HG03457 (cell line): ENCODE measurements around the gene CHP2.
"Not testable (repeated sequence)": the region's sequence is repeated elsewhere in the genome, so short reads cannot be mapped to it uniquely, and the experiment has no call there.

Experiments
- ATAC-seq: cut with Tn5 transposase; IDR thresholded peaks from one replicate; pipeline ENCODE4 v1.9.1; 2021; ENCODE audit warnings: moderate number of reproducible peaks; ENCODE audit not compliant: unreplicated experiment

CHP2 gene

DNA sequence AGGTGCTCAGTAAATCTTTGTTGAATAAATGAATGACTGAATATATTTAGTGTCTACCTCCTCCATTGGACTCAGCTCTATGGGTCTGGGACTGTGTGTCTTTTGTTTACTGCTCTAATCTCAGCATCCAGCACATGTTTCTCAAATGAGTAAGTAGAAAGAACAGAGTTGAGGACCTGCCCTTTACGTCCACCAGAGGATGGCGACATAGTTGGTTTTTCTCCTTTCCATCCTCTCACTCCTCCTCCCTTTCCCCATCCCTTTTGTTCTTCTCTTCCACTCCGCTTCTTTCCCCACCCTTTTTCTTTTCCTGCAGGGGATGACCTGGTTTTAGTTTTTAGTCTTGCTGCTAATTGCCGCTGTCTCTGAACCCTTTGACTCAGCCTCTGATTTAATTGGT, 12.1 kb upstream of the CHP2 start:
- no peak for ATAC-seq

DNA sequence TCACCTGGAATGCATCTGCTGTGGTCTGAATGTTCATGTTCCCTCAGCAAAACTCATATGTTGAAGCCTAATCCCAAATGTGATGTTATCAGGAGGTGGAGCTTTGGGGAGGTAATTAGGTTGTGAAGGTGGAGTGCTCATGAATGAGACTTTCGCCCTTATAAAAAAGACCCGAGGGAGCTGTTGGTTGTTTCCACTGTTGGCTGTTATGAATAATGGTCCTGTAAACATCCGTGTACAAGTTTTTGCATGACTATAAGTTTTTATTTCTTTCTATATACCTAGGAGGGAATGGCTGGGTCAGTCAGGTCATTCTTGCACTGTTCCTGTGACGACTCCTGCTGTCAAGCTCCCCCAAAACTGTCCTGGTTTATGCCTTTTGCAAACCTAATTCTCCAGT, 9.6 kb upstream of the CHP2 start:
- no peak for ATAC-seq

DNA sequence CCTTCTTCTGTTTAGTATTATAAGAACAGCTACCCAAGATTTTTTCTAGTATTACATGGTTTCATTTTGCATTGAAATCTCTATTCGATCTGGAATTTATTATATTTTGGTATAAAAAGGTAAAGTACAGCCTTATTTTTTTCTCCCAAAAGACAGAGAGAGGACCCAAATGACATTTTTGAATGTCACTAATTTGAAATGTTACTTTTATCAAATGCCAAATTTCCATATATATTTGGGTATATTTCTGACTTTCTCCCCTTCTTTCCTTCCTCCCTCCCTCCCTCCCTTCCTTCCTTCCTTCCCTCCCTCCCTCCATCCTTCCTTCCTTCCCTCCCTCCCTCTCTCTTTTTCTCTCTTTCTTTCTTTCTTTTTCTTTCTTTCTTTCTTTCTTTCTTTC, 6.2 kb upstream of the CHP2 start:
- ATAC-seq: no peak

DNA sequence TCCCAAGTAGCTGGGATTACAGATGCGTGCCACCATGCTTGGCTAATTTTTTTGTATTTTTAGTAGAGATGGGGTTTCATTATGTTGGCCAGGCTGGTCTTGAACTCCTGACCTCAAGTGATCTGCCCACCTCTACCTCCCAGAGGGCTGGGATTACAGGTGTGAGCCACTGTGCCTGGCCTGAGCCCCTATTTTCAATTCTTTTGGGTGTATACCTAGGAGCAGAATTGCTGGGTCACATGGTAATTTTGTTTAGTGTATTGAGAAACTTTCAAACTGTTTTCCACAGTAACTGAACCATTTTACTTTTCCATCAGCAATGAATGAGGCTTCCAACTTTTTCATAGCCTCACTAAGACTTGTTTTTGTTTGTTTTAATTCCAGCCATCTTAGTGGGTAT, 3.8 kb upstream of the CHP2 start:
- ATAC-seq: not testable (repeated sequence)

DNA sequence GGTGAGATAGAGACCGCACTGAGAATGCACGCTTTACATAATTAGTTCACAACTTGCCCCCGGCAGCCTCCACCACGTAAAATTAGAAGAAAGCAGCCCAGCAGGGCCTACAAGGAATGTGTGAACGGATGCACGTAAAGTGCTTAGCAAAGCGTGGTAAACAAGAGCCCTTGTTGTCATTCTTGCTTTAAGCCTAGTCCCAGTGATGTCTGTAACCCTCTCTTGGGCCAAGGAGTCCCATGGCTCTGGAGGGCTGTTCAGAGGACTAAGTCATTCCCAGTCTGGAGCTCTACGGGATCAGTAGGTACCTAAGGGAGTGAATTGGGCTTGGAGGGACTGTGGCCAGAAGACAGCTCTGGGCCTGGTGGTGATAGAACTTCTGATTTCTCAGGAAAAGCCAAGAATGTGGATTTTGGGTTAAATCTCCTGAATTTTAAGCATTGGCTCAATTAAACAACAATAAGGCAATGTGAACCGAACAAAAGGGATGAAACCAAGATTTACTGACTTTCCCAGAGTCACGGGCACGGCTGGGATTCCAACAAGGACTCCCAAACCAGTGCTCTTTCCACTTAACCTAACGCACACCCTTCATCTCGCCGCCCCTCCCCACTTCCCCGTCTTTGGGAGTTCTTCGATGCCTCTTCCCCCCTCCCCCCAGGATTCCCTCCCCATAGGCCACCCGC, 775 bp upstream of the CHP2 start:
- ATAC-seq: no peak

DNA sequence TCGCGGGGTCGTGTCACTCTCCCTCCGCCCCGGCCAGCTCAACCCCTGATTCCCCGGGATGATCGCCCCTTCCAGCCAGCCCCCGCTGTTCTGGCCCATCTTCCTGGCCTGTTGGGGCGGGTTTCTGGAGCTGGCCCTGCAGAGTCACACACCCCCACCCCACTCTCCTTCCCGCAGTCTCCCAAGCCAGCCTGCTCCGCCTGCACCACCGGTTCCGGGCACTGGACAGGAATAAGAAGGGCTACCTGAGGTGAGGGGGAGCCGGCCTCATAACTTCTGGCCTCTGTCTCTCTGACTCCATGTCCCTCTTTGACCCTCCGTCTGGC, 621 bp downstream of the CHP2 start:
- no peak for ATAC-seq

DNA sequence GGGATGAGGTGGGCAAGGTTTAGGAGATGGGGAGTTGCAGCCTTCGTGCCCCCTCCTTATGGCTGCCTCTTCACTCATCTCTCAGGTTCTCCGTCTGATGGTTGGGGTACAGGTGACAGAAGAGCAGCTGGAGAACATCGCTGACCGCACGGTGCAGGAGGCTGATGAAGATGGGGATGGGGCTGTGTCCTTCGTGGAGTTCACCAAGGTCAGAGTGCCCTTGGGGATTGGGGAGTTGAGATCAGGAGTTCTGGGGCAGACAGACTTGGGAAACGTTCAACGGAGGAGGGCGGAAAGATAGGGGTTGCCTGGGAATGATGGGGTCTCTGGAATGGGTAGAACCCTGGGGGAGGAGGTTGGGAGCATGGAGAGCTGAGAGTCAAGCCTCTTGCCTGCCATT, 2.3 kb downstream of the CHP2 start:
- ATAC-seq: no peak

DNA sequence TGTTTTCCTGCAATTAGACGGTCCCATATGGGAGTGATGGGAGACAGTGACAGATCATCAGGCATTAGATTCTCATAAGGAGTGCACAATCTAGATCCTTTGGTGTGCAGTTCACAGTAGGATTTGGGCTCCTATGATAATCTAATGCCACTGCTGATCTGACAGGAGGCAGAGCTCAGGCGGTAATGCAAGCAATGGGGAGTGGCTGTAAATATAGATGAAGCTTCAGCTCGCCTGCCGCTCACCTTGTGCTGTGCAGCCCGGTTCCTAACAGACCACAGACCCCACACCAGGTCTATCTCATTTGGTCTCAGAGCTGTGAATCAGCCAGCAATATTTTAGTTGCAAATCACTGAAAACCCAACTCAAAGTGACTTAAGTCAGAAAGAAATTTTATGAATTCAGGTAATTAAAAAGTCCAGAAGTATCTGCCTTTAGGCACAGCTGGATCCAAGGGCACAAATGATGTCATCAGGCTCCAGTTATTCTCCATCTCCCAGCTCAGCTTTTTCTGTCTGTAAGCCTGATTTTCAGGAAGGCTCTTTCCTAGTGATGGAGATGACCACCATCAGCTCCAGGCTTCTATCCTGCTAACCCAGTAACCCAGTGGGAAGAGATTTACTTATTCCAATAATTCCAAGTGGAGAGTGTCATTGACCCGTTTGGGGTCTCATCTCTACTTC, 3.3 kb downstream of the CHP2 start:
- no peak for ATAC-seq

DNA sequence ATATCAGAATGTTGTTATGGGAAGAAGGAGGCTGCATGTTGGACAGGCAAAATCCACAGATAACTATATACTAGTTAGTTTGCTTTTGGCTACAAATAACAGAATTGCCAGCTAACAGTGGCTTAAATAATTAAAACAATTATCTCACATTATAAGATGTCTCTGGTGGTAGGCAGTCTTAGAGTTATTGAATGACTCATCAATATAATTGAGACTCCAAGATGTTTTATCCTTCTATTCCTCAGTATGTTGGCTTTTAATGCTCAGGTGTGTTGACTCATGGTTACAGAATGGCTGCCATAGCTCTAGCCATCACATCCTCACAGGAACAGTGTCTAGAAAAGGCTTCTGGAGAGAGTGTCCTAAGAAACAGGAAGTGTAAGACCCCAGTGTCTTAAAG, 11.1 kb downstream of the CHP2 start:
- ATAC-seq: no peak

DNA sequence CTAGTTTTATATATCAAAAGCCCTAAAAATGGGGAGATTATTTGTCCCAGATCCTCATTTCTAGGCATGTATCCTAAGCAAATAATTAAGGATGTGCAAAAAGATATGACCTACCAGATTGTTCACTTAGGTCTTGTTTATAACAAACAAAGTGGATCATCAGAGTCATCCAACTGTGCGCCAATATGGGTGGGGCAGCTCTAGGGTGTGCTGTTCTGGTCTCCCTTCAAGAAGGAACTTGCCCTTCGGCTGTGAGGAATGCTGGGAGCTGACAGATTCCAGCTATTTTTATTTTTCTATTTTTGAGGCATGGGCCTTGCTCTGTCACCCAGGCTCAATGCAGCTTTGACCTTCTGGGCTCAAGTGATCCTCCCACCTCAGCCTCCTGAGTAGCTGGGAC, 13.8 kb downstream of the CHP2 start:
- no peak for ATAC-seq

DNA sequence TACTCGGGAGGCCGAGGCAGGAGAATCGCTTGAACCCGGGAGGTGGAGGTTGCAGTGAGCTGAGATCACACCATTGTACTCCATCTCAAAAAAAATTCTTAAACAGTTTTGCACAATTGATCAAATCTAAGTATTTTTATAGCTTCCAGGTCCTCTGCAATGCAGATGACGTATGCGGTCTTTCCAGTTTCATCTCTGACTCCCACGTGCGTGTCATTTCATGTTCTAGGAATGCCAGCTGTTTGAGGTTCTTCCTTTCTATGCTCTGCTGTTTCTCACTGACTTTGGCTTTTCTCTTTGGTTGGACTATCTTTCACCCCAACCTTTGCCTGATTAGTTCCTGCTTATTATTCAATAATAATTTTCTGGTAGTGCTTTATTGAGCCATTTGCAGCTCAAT, 16.2 kb downstream of the CHP2 start:
- no peak for ATAC-seq

DNA sequence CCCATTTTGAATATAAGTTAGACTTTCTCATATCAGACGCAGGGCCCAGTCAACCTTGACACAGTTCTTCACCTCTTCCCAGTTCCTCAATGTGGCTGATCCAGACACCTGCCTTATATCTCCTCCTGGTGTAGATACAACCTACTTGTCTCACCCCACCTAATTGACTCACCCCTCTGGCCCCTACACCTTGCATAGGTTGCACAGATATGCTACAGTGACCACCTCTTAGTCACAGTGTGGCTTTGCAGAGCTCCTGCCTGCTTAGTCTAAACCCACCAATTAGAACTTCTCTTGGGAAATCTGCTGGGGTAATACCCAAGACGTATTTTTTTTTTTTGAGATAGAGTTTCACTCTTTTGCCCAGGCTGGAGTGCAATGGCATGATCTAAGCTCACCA, 16.8 kb downstream of the CHP2 start:
- ATAC-seq: no peak

DNA sequence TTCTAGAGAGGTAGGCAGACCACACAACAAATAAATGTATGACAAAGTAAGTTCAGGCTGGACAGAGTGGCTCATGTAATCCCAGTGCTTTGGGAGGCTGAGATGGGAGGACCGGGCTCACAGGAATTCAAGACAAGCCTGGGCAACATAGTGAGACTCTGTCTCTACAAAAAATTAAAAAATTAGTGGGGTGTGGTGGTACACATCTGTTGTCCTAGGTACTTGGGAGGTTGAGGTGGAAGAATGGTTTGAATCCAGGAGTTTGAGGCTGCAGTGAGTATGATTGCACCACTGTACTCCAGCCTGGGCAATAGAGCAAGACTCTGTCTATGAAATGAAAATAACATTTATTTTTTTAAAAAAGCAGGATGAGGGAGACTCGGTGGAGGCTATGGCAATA, 18.5 kb downstream of the CHP2 start:
- no peak for ATAC-seq

DNA sequence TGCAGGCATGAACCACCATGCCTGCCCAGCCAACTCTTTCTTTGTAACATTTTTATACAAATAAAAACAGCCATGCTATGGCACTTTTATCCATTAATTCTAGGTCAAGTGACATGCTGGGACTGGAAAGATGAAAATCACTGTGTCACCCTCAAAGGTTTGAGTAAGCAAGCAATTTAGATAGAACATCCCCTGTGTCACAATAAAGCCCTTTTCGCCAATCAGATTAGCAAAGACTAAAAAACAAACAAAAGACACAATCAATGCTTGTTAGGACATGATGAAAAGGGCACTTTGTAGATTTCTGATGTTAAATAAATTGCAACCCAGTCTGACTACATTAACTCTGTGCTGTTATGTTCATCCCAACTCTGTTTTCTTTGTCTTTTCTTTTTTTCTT, 26.4 kb downstream of the CHP2 start:
- ATAC-seq: no peak

DNA sequence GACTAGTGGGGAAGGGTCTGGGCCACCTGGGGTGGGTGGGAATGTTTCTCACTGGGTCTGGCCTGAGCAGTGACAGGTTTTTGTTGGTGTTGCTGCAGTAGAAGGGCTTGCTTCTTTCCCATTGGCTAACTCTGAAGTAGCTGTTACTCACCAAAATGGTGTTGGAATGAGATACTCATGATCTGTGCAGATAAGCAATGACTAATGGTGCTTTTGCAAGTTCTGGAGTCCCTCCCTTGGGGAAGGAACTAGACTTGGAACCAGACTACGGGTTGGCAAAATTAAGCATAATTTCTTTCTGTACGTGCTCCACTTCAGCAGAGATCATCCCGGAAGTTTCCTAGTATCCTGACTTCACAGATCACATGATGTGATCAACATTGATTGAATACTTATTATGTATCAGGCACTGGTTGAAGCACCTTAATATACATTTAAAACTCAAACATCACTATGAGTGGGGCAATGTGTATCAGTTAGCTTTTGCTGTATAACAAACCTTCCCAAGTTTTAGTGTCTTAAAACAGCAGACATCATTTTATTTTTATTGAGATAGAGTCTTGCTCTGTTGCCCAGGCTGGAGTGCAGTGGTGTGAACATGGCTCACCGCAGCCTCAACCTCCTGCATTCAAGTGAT, 30.1 kb downstream of the CHP2 start:
- ATAC-seq: no peak

DNA sequence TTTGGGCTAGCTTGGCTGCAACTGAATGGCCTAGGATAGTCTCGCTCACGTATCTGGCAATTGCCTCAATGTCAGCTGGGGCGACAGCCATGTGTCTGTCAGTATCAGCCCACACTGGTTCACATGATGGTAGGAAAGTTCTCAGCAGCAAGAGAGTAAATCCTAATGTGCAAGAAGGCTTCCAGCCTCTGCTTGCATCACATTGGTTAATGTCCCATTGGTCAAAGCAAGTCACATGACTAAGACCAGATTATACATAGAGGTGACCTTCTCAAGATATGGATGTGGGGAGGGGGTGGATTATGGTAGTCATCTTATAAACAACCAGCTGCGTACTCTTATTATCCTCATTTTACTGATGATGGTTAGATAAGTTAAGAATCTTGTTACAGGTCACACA, 31.0 kb downstream of the CHP2 start:
- ATAC-seq: no peak

DNA sequence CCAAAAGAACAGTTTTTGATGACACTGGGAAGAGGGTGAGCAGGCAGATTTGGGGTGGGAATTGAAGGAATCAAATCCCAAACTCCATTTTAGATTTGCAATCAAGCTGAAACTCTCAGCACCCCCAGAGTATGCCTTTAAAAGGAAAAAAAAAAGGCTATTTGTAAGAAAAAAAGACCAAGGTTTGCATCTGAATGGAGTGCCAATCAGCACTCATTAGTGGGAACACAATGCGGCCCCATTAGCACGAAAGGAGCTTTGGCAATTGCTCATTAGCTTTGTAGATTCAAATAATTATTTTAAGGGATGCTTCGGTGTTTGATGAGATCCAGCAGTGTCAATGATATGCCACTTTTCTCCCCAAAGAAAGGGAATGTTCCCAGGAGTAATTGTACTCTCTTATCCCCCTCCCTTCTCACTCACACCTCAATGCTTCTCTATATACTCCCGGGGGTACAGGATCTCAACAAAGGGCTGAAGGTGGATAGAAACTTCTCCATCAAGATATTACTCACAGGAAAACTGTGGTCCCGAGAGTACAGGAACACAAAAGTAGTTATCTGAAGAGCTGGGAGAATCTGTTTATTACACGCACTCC, 32.2 kb downstream of the CHP2 start:
- no peak for ATAC-seq

DNA sequence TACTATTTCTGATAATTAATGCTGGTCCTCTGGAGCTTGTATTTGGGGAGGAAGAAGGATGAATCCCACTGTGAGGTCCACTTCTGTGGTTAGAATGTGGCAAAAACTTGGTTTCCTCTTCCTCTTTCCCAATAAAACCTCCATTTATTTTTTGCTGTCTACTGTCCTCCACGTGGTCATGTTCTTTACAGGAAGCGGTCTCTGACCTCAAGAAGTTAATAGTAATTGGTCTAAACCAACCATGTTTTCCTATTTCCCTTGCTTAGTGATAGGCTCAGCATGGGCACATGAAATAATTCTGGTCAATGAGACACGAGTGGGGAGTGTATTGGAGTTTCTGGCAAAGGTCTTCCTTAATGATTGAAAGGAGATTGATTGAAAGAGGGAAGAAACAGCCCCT, 33.9 kb downstream of the CHP2 start:
- ATAC-seq: no peak

DNA sequence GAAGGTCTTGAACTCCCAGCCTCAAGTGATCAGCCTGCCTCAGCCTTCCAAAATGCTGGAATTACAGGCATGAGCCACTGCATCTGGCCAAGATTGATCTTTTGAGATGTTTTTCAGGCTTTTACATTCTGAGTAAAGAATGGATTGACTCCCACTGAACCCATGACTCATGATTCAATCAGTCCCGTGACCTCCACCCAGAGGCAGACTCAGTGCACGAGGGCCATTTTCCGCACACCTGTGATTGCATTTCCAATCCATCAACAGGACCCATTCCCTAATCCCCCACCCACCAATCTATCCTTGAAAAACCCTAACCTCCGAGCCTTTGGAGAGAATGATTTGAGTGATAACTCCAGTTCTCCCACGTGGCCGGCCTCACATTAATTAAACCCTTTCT, 40.6 kb downstream of the CHP2 start:
- ATAC-seq: no peak

DNA sequence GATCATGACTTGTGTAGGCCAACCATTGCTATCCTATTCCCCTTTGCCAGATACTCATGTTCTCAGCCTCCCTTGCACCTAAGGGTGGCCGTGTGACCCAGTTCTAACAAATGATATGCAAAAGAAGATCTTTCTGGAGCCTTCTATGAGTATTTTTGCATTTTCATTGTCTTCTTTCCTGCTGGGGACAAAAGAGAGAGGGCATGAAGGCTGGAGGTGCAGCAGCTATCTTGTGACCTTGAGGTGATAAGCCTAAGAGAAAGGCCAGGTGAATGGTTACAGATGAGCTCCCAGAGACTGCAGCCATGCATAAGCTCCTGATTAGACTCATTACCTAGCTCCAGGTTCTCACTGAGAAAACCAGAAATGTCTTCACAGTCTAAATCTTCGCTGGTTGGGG, 42.1 kb downstream of the CHP2 start:
- ATAC-seq: no peak

DNA sequence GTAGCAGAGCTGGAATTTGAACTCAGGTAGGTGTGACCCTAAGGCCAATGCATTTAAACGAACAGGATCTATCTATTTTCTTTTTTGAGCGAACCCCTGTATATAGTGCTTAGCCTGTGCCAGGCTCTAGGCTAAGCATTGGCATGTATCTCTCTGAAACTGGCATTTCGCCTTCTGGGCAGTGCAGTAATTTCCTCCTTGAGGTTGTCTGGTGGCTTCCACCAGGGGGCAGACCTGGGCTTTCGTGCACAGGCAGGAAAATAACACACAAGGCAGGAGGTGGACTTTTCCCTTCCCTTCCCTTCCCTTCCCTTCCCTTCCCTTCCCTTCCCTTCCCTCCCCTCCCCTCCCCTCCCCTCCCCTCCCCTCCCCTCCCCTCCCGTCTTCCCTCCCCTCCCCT, 46.6 kb downstream of the CHP2 start:
- ATAC-seq: no peak

DNA sequence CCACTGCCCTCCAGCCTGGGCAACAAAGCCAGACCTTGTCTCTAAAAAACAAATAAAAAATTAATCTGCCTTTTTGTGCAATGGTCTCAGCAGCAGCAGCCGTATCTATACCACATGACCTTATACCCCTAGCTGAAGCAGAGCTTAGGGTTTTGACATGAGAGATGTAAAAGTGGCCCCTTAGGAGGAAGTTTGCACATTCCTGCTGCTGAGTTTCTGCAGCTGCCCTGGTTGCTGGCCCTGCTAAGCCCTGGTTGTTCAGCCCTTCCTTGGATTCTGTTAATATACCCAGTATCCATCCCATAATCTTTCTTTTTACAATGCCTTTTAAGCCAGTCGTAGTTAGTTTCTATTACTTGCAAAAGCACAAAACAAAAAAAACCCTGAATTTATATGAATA, 48.0 kb downstream of the CHP2 start:
- no peak for ATAC-seq
